Gastrocnemius medialis (tissue), 4 donors: ENCODE results near the gene PAK2.

Experiments used
- CTCF ChIP-seq, 5 experiments: fragments of 450-650 bp in 3 of 5; fragments of 200-600 bp in 2 of 5; sonication (generic) in 2 of 5; IDR thresholded peaks in 4 of 5; conservative IDR thresholded peaks in 1 of 5; 1 replicate in 4 of 5; 2 replicates in 1 of 5; pipeline ENCODE4 v1.5.1; 2016 to 2019; ENCODE audit warnings: antibody characterized with exemption in 5 of 5, mild to moderate bottlenecking in 3 of 5, moderate library complexity in 3 of 5
- POLR2A ChIP-seq, 2 donors: fragments of 450-650 bp; IDR thresholded peaks; one replicate each; pipeline ENCODE4 v1.6.1; 2017; ENCODE audit warnings: antibody characterized with exemption in 2 of 2, mild to moderate bottlenecking in 2 of 2, moderate library complexity in 2 of 2

GRCh38 chr3:196740481-196741248 is 1.0 kb downstream of the PAK2 start:
- TF ChIP-seq POLR2A (IDR thresholded peaks at IDR 0.05) = no peak
- no peak for TF ChIP-seq CTCF (IDR thresholded peaks at IDR 0.05 in 4 of 5, conservative IDR thresholded peaks at IDR 0.05 in 1 of 5)
